Retinal pigment epithelial cell (primary cell): ENCODE results near the gene NCKAP5.
A peak's percentile ranks its signal among the peaks of the same experiment; 100 is the strongest.
"Not testable (repeated sequence)": the region's sequence is repeated elsewhere in the genome, so short reads cannot be mapped to it uniquely, and the experiment has no call there.

Source experiments
- DNase-seq: peaks from one replicate; pipeline ENCODE4 v3.0.0-alpha.2; 2010; ENCODE audit warnings: low read depth
- H3K4me3 ChIP-seq: 2 replicates; pipeline ENCODE4 v1.5.1; 2011; ENCODE audit warnings: mild to moderate bottlenecking, low read length, control low read depth, moderate library complexity
- TF ChIP-seq, protein P1 (sequence below): conservative IDR thresholded peaks from 2 replicates; pipeline ENCODE4 v1.5.1; 2011; ENCODE audit warnings: low read depth, low read length, control low read depth, inconsistent platforms

The NCKAP5 gene

DNA sequence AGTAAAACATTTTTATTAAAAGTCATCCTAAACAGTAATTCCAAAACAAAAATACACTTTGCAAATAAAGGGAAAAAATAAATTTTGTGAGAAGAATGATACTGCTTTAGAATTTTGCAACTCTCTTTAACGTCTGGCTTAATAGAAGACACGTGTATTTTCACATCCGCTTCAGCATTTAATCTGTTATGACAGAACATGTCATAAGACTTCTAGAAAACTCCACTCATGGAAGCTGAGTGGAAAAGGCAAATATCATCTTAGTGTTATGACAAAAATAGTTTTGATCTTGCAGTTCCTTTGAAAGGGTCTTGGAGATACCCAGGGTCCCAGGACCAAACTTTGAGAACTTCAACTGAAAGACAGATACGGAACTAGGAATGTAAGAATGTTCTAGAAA is 350.1 kb downstream of the NCKAP5 start:
- no peak for DNase-seq
- no peak overlapping the region for H3K4me3 ChIP-seq
- TF ChIP-seq, protein P1, sequence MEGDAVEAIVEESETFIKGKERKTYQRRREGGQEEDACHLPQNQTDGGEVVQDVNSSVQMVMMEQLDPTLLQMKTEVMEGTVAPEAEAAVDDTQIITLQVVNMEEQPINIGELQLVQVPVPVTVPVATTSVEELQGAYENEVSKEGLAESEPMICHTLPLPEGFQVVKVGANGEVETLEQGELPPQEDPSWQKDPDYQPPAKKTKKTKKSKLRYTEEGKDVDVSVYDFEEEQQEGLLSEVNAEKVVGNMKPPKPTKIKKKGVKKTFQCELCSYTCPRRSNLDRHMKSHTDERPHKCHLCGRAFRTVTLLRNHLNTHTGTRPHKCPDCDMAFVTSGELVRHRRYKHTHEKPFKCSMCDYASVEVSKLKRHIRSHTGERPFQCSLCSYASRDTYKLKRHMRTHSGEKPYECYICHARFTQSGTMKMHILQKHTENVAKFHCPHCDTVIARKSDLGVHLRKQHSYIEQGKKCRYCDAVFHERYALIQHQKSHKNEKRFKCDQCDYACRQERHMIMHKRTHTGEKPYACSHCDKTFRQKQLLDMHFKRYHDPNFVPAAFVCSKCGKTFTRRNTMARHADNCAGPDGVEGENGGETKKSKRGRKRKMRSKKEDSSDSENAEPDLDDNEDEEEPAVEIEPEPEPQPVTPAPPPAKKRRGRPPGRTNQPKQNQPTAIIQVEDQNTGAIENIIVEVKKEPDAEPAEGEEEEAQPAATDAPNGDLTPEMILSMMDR = no peak

DNA sequence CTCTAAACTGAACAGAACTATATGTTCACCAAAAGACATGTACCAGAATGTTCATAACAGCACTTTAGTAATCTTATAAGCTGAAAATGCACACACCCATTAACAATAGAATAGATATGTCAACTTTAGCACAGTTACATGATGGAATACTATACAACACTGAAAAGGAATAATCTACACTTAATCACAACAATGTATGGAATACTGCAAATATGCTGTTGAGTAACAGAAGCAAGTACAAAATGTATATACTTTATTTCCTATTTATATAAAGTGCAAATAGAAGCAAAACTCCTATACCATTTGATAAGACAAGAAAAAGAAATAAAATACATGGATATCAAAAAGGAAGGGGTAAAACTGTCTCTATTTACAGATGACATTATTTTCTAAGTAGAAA is 352.8 kb downstream of the NCKAP5 start:
- TF ChIP-seq, protein P1 = no peak
- H3K4me3 ChIP-seq = no peak overlapping the region
- no peak for DNase-seq

DNA sequence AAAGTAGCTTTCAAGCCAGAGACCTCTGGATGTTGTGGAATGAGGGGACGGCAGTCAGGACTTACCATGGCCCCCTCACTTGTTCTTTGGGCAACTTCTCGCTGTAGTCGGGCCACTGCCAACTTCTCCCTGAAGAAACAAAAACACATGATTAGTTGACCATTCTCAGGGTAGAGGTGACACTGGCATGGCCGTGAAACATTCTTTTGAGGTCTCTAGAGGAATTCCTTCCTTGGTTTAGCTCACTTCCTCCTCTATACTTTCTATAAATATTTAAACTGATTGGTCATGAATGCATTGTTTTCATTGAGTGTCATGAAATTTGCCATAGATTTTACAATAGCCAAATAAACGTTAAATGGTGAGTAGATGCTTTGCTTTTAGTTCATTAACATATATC is 354.6 kb downstream of the NCKAP5 start:
- DNase-seq = no peak
- no peak overlapping the region for H3K4me3 ChIP-seq
- TF ChIP-seq, protein P1 = no peak

DNA sequence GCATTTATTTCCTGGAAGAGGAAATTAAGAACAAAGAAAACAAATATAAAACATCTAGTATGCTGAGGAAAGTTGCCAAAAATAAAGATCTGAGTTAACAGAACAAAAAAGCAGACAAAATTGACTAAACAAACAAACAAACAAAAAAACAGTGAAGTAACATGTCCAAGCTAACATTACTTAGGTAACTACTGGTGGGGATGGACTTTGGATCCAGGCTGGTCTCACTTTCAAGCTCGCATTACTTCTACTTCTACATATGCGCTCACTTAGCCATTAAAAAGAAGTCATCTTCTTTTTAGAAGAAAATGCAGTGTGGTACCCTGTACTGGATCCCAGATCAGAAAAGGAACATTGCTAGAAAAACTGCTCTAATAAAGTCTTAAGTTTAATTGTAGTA is 358.9 kb downstream of the NCKAP5 start:
- H3K4me3 ChIP-seq = no peak overlapping the region
- DNase-seq = no peak
- TF ChIP-seq, protein P1 = no peak

DNA sequence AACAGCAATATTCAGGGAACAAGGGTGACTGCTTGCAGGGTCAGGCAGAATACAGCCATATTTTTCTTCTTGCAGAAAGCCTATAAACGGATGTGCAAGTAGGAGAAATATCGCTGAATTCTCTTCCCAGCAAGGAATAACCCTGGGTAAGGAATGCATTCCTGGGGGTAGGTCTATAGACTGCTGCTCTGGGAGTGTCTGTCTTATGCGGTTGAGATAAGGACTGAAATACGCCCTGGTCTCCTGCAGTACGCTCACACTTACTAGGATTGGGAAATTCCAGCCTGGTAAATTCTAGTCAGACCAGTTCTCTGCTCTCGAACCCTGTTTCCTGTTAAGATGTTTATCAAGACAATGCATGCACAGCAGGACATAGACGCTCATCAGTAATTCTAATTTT is 361.6 kb downstream of the NCKAP5 start:
- not testable (repeated sequence) for DNase-seq, H3K4me3 ChIP-seq

DNA sequence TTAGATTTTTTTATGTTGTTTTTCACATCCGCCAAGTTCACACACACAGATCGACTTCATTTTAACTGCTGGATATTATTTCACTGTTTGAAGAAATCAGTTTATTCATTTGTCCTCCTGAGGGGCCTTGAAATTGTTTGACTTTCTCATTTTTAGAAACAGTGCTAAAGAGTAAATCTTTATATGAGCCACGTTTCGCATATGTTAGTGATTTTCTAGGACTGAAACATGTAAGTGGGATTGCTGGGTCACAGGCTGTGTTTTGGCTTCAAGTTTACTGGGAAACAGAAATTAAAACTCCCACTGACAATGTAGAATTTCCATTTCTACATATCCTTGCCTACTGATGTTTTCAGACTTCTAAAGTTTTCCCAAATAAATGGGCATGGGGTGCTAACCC is 363.8 kb downstream of the NCKAP5 start:
- no peak overlapping the region for H3K4me3 ChIP-seq
- DNase-seq = no peak
- TF ChIP-seq, protein P1 = no peak

DNA sequence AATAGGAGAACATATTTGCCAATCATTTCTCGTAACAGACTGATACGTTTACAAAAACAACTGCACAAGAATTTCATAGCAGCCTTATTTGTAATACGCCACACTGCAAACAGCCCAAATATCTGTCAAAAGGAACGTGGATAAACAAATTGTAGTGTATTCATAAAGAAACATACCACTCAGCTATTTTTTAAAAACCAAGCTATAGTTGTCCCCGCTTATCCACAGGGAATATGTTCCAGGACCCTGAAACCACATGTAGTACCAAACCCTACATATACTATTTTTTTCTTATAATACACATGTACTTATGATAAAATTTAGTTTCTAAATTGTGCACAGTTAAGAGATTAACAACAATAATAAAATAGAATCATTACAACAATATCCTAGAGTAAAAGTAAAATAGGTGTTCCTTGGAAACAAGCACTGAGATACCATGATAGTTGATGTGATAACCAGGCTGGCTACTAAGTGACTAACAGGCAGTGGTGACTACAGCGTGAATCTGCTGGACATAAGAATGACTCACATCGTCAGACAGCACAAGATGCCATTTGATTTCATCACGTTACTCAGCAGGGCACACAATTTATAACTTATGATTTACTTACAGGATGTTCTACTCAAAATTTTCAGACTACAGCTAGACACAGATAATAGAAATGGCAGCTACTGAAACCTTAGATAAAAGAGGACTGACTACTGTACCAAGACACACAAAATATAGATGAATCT is 367.4 kb downstream of the NCKAP5 start:
- peak; percentile 36 for DNase-seq
- H3K4me3 ChIP-seq = no peak overlapping the region
- TF ChIP-seq, protein P1 = no peak

DNA sequence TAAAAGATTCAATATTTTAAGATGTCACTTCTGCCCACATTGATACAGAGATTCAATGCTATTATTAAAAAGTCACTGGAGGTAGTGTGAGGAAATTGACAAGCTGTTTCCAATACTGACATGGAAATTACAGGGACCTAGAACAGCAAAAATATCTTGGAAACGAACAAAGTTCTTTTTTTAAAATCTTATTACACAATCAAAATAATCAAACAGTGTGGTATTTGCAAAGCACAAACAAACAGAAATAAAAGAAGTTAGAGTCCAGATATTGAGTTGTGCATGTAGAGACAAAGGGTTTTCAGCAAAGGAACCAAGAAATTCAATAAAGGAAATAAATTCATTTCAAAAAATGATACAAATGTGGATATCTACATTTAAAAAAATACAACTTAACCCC is 369.6 kb downstream of the NCKAP5 start:
- TF ChIP-seq, protein P1 = no peak
- no peak overlapping the region for H3K4me3 ChIP-seq
- no peak for DNase-seq
